HG02981 (cell line): ENCODE results near the gene NAV3.

Experiments used
- ATAC-seq: cut with Tn5 transposase; IDR thresholded peaks from one replicate; pipeline ENCODE4 v1.9.1; 2021; ENCODE audit warnings: mild to moderate bottlenecking, moderate library complexity; ENCODE audit not compliant: unreplicated experiment

NAV3 gene

DNA sequence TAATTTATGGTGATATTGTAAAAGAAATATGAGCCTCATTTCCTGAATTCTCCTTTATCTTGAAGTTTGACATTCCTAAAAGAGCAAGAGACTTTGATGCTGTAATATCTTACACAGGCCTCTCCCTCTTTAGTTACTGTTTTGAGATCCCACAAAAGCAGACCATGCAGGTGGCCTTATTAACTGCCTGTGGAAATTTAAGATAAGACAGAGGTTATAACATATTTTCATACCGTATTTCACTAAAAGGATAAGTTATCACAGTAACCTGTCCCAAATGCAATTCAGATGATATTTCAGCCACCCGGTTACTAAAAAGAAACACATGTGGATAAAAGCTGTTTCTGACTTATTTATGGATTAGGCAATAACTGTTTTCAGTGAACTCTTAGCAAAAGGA is 150.1 kb downstream of the NAV3 start:
- ATAC-seq, result no peak

GRCh38 chr12:77983859-77984258 is 153.2 kb downstream of the NAV3 start:
- no peak for ATAC-seq

GRCh38 chr12:77992760-77993159 is 162.1 kb downstream of the NAV3 start:
- no peak for ATAC-seq

GRCh38 chr12:77993658-77994057 is 163.0 kb downstream of the NAV3 start:
- no peak for ATAC-seq

DNA sequence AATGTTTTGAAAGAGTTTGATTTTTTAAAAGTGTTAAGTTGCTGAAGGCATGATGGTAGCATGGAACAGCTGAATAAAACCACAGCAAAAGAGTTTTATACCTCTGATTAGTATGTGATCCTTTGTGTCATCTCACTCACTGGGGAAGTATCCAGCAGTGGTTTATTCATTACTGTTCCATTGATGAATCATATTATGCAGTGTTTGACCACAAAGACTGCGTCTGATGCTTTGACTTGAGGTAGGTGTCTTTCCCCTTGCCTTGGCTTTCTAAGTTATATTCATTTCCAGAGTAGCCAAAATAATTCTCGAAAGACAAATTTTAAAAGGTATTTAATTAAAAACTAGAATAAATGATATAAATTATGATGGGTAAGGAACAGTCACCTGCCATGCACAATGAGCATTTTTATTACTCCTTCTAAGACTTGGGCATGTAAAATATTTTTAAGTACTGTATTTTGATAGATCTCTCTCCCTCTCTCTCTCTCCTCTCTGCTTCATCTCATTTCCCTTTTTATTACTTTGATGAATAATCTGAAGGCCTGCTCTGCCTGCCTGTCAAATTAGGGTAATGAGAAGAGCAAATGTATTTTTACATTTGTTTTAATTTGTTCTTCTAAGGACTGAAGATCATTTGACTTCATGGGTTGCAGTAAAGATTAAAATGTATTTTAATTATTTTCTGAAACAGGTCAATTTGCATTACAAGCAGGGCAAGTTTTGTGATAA is 164.9 kb downstream of the NAV3 start:
- peak; percentile 88 for ATAC-seq

- no peak for ATAC-seq
These were observed 166.0 kb downstream of the NAV3 start for GRCh38 chr12:77996670-77997069.

DNA sequence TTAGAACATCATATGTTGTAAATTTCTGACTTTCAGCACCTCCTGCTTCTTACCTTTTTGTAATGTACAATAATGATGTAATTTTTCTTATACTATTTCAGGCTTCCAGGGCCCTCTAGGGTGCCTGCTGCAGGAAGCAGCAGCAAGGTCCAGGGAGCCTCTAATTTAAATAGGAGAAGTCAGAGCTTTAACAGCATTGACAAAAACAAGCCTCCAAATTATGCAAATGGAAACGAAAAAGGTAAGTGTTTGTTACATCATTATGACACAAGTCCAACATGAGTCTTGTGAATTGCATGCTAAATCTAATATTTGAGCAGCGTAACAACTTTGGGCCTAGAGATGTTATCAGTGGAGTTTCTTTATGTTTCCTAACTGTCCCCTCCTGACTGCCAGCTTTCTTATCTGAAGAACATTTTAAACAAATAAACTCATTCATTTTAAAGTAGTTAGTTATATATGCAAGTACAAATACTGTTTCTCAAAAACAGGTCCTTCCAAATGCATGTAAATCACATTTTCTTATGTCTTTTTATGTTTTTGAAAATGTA is 167.6 kb downstream of the NAV3 start:
- no peak for ATAC-seq

- ATAC-seq, result peak; percentile 78
These were observed 168.5 kb downstream of the NAV3 start for GRCh38 chr12:77999074-77999715.

DNA sequence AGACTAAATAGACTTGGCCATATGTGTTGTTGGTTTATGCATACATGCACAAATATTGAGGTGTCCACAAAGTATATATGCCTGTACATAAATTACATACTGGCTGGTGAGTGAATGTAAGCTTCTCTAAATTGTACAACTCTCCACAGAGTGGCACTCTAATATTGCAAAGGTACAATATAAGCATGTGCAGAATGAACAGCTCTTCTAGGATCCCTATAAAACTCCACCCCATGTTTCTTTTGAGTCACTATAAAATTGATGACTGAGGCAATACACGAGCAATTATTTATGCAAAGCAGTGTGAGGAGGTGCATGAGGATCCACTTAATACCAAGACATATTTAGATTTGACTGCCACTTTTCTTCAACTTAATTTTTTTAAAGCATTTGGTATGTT is 172.2 kb downstream of the NAV3 start:
- ATAC-seq, result no peak

DNA sequence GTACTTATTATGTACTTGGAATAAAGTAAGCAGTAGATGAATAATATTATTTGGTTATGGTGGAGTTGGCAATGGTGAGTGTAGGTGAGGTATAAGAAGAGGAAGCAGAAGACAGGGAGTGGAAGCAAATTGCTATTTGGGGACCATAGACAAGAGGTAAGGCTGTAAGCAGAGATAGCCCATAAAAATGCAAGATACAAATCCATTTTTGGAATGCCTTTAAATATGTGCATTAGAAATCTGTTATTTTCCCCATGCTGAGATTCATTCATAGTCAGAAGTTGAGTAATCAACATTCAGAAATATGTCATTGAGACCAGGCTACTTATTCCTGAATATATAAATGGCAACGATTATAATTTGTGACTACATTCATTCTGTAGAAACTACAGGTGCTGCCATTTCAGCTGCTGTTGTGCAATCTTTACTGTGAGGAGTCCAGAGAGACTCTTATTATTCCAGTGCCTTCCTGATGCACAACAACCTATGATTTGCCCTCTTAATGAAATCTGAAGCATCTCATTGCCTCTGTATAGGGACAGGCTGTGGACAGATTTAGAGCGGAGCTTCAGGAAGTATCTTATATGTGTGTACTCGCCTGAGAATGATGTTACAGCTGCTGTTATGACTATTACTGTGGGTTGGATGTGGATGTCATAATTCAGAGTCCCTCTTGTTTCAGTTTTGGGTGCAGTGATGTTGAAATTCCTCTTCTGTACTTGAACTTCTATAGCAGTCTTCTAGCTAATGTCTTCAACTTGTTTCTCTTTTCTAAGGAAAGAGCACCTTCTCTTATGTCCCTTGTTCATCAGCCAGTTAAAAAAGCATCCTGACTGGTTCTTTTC is 173.8 kb downstream of the NAV3 start:
- no peak for ATAC-seq

- no peak for ATAC-seq
These were observed 174.4 kb downstream of the NAV3 start for GRCh38 chr12:78005094-78005492.

DNA sequence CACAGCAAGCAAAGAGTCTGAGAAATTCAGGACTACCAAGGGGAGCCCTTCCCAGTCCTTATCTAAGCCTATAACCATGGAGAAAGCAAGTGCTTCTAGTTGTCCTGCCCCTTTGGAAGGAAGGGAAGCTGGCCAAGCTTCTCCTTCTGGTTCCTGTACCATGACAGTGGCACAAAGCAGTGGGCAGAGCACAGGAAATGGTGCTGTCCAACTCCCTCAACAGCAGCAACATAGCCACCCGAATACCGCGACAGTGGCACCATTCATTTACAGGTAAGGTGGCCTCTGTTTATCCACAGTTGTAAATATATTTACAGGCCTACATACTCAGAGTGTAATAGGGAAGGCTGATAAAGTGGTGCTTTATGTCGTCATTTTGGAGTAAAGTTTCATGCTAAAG is 176.5 kb downstream of the NAV3 start:
- no peak for ATAC-seq

GRCh38 chr12:78009031-78009430 is 178.3 kb downstream of the NAV3 start:
- ATAC-seq, result no peak

- no peak for ATAC-seq
These were observed 187.6 kb downstream of the NAV3 start for GRCh38 chr12:78018171-78018910.

GRCh38 chr12:78018939-78019338 is 188.2 kb downstream of the NAV3 start:
- ATAC-seq, result no peak

DNA sequence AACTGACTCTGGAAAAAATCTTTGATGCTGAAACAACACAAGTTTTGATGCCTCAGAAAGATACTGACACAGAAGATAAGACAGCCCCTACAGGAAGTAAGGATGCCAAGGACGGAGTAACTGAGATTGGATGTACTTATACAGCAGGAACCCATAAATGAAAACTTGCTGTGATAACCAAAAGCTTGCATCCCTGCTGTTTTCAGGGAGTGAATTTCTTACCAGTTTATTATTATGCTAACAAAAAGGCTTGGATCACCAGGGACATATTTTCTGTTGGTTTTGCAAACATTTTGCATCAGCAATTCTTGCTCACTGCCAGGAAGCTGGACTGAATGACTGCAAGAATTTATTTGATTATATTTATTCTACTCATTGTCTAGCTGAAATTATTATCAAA is 197.7 kb downstream of the NAV3 start:
- no peak for ATAC-seq

DNA sequence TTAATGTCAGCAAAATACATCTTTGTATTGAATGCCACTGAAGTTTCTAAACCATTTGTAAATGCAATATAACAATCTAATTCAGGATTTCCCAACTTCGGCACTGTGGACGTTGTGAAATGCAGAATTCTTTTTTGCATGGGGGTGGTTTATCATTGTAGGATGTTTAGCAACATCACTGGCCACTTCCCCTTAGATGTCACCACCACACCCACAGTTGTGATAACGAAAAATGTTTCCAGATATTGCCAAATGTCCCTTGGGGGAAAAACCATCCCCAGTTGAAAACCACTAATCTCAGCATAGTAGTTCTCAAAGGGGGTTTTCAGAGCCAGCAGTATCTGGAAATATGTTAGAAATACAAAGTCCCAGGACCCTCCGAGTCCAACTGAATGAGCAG is 203.3 kb downstream of the NAV3 start:
- ATAC-seq, result no peak

DNA sequence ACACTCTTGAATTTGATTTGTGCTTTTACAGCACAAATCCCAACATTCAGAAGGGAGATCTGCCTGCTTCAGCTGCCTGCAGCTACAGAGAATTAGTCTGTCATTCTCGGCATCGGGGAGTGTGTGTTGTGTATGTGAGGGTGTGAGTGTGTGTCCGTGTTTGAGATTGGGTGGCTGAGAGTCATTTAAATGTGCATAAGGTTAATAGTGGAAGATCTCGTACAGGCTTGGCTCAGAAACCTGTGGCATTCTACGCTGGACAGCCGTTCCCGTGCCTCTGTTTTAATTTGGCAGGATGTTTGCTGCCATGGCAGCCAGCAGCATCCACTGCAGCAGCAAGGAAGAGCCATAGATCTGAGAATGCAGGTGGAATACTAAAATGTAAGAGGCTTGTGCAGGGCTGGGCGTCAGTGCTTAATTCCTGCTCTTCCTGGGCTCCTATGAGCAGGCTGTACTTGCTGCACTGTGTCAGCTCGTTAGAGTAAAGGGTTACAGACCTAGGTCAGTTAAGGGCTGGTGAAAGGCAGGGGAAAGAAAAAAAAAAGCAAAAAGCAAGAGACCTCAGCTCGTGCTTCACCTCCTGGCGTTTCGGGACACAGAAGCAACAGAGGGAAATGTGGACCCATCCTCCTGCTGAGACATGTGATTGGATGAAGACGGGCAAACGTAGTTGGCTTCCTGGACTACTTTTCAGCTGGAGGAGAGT is 205.4 kb downstream of the NAV3 start:
- no peak for ATAC-seq

DNA sequence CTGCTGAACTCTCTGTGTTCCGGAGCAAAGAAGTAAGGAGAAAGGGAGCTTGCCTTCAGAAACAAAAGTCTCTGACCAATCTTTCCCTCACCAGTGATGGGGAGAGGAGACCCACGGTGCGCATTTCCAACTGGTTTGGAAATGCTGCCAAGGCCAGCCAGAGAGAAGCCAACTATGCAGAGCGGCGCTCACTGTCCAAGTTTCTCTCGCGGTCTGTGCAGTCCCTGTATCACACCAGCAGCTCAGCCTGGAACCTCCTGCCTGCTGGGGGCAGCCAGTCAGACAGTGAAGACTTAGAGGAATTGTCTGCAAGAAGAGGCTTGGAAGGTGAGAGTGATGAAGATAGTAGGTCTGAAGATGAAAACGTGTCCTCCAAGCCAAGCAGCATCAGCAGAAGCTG is 206.2 kb downstream of the NAV3 start:
- no peak for ATAC-seq

DNA sequence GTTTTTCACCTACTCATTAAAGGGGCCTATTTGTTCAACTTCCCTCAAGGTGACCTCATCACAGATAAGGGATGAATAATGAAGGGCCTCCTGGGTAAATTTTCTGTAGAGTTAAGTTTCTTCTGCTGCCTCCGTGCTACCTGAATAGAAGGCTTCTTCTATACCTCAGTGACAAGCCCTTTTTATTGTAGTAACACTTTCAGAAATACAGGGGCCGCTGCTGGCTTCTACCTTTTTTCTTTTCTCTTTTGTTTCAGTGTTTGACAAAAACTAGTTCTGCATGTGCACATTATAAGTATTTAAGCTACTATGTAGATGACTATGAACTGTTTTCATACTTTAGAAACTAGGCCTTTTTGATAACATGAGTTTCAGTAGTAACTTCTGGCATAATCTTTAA is 207.0 kb downstream of the NAV3 start:
- ATAC-seq, result no peak
